SK-N-SH treated with all-trans-retinoic acid at 6 μM for 48 hours (cell line): ENCODE results near the gene RASL12.
"Not testable (repeated sequence)": the region's sequence is repeated elsewhere in the genome, so short reads cannot be mapped to it uniquely, and the experiment has no call there.

ENCODE experiments used
- ATAC-seq: fragments of 200-7000 bp; cut with Tn5 transposase; 3 replicates; pipeline ENCODE4 v1.9.1; 2020; ENCODE audit warnings: mild to moderate bottlenecking, moderate library complexity
- ARNTL ChIP-seq: fragments of 450-650 bp; formaldehyde crosslinking; IDR thresholded peaks from 2 replicates; pipeline ENCODE4 v1.5.0; 2020; ENCODE audit warnings: low read depth, mild to moderate bottlenecking, moderate library complexity, borderline replicate concordance
- BACH2 ChIP-seq: fragments of 250-450 bp; sonication (Bioruptor Pico); IDR thresholded peaks from 2 replicates; pipeline ENCODE4 v1.9.0; 2021; ENCODE audit warnings: mild to moderate bottlenecking, borderline replicate concordance
- CSDC2 ChIP-seq: fragments of 250-450 bp; sonication (Bioruptor Pico); IDR thresholded peaks from 2 replicates; pipeline ENCODE4 v1.5.0; 2020; ENCODE audit warnings: mild to moderate bottlenecking, moderate library complexity
- ESRRG ChIP-seq: fragments of 250-450 bp; sonication (Bioruptor Pico); IDR thresholded peaks from 2 replicates; pipeline ENCODE4 v1.6.1; 2021; ENCODE audit warnings: mild to moderate bottlenecking
- OSR1 ChIP-seq: fragments of 250-450 bp; sonication (Bioruptor Pico); IDR thresholded peaks from 2 replicates; pipeline ENCODE4 v1.8.0; 2022; ENCODE audit warnings: moderate library complexity, mild to moderate bottlenecking, inconsistent platforms
- PPARA ChIP-seq: fragments of 250-450 bp; sonication (Bioruptor Pico); IDR thresholded peaks from 2 replicates; pipeline ENCODE4 v1.5.0; 2020; ENCODE audit warnings: mild to moderate bottlenecking, borderline replicate concordance
- RARB ChIP-seq: fragments of 250-450 bp; sonication (Bioruptor Pico); IDR thresholded peaks from 2 replicates; pipeline ENCODE4 v1.8.0; 2021; ENCODE audit warnings: mild to moderate bottlenecking, moderate library complexity
- TCF4 ChIP-seq: fragments of 250-450 bp; sonication (Bioruptor Pico); IDR thresholded peaks from 2 replicates; pipeline ENCODE4 v1.8.0; 2021; ENCODE audit warnings: mild to moderate bottlenecking, moderate library complexity, borderline replicate concordance
- TOX ChIP-seq: fragments of 250-450 bp; sonication (Bioruptor Pico); IDR thresholded peaks from 2 replicates; pipeline ENCODE4 v1.8.0; 2021; ENCODE audit warnings: mild to moderate bottlenecking, moderate library complexity, borderline replicate concordance
- ZC3H10 ChIP-seq: fragments of 250-450 bp; sonication (Bioruptor Pico); IDR thresholded peaks from 2 replicates; pipeline ENCODE4 v1.5.1; 2021; ENCODE audit warnings: mild to moderate bottlenecking, moderate library complexity
- ZFP3 ChIP-seq: fragments of 250-450 bp; sonication (Bioruptor Pico); IDR thresholded peaks from 2 replicates; pipeline ENCODE4 v1.5.0; 2020; ENCODE audit warnings: mild to moderate bottlenecking, moderate library complexity
- ZNF565 ChIP-seq: fragments of 450-650 bp; formaldehyde crosslinking; conservative IDR thresholded peaks from 2 replicates; pipeline ENCODE4 v1.5.0; 2020; ENCODE audit warnings: low read depth, mild to moderate bottlenecking, moderate library complexity
- ZNF70 ChIP-seq: fragments of 450-650 bp; formaldehyde crosslinking; IDR thresholded peaks from 2 replicates; pipeline ENCODE4 v1.5.0; 2020; ENCODE audit warnings: mild to moderate bottlenecking, moderate library complexity
- TF ChIP-seq, protein P1 (sequence below): fragments of 250-450 bp; sonication (Bioruptor Pico); IDR thresholded peaks from 2 replicates; pipeline ENCODE4 v1.5.0; 2020; ENCODE audit warnings: mild to moderate bottlenecking, moderate library complexity
- TF ChIP-seq, protein P2 (sequence below): fragments of 250-450 bp; sonication (Bioruptor Pico); IDR thresholded peaks from 2 replicates; pipeline ENCODE4 v1.5.1; 2021; ENCODE audit warnings: mild to moderate bottlenecking, moderate library complexity
- TF ChIP-seq, protein P3 (sequence below): fragments of 250-450 bp; sonication (Bioruptor Pico); IDR thresholded peaks from 2 replicates; pipeline ENCODE4 v1.8.0; 2020; ENCODE audit warnings: mild to moderate bottlenecking, moderate library complexity, borderline replicate concordance
- TF ChIP-seq, protein P4 (sequence below): fragments of 250-450 bp; sonication (Bioruptor Pico); IDR thresholded peaks from 2 replicates; pipeline ENCODE4 v1.8.0; 2021; ENCODE audit warnings: low read depth, mild to moderate bottlenecking, moderate library complexity, borderline replicate concordance
- TF ChIP-seq, protein P5 (sequence below): fragments of 250-450 bp; sonication (Bioruptor Pico); IDR thresholded peaks from 2 replicates; pipeline ENCODE4 v1.5.1; 2020; ENCODE audit warnings: low read depth, mild to moderate bottlenecking, moderate library complexity

The RASL12 gene

DNA sequence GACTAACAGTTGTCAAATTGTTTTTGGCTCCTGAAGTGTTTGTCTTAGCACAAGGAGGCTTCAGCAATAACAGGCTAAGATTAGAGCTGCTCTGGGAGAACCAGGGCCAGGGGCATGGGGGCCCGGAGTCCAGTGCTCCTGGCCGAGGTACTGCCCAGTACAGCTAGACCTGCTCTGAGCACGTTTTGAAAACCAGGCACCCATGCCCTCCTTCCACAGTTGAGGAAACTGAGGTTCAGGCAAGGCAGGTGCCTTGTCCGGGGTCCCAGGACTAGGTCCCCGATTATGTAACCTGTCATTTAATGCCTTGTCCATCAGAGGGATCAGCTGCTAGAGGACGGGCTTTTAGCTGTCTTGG lies 27.9 kb upstream of the RASL12 start (continued):
- TF ChIP-seq, protein P1, sequence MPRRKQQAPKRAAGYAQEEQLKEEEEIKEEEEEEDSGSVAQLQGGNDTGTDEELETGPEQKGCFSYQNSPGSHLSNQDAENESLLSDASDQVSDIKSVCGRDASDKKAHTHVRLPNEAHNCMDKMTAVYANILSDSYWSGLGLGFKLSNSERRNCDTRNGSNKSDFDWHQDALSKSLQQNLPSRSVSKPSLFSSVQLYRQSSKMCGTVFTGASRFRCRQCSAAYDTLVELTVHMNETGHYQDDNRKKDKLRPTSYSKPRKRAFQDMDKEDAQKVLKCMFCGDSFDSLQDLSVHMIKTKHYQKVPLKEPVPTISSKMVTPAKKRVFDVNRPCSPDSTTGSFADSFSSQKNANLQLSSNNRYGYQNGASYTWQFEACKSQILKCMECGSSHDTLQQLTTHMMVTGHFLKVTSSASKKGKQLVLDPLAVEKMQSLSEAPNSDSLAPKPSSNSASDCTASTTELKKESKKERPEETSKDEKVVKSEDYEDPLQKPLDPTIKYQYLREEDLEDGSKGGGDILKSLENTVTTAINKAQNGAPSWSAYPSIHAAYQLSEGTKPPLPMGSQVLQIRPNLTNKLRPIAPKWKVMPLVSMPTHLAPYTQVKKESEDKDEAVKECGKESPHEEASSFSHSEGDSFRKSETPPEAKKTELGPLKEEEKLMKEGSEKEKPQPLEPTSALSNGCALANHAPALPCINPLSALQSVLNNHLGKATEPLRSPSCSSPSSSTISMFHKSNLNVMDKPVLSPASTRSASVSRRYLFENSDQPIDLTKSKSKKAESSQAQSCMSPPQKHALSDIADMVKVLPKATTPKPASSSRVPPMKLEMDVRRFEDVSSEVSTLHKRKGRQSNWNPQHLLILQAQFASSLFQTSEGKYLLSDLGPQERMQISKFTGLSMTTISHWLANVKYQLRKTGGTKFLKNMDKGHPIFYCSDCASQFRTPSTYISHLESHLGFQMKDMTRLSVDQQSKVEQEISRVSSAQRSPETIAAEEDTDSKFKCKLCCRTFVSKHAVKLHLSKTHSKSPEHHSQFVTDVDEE (CRISPR knock-in tag), result no peak
- TF ChIP-seq, protein P2, sequence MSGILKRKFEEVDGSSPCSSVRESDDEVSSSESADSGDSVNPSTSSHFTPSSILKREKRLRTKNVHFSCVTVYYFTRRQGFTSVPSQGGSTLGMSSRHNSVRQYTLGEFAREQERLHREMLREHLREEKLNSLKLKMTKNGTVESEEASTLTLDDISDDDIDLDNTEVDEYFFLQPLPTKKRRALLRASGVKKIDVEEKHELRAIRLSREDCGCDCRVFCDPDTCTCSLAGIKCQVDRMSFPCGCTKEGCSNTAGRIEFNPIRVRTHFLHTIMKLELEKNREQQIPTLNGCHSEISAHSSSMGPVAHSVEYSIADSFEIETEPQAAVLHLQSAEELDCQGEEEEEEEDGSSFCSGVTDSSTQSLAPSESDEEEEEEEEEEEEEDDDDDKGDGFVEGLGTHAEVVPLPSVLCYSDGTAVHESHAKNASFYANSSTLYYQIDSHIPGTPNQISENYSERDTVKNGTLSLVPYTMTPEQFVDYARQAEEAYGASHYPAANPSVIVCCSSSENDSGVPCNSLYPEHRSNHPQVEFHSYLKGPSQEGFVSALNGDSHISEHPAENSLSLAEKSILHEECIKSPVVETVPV, result no peak
- no peak for TF ChIP-seq ESRRG

DNA sequence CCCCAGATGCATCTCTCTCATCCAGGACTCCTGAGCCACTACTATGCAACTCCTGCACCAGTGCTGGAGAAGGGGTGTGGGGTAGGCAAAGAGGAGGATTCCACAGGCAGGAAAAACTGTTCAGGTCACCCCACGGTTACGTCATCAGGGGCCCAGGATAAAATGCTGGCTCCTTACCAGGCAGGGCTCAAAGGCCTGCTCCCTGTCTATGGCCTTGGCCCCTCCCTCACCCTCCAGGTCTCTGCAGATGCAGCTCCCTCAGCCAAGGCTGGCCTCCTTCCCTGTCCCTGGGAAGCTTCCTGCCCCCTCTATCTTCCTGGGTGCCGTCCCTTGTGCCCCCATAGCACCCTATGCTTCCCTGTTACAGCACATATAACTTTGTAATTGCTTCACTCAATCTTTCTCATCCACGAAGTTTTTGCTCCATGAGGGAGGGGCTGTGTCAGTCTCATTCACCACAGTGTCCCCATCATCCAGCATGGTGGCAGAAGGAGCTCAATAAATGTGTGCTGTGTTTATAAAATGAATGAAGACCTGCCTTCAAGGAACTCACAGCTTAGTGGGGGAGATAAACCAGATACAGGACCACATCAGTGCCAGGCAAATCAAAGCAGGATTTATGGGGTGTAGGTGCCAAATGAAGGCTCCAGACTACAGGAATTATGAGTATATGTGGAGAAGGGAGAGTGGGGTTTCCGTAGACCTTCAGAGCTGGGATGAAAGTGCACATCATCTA lies 27.4 kb upstream of the RASL12 start:
- TF ChIP-seq ZNF565 (CRISPR knock-in tag), result no peak
- TF ChIP-seq, all 23 proteins: peak for 0
- ATAC-seq, result no peak

DNA sequence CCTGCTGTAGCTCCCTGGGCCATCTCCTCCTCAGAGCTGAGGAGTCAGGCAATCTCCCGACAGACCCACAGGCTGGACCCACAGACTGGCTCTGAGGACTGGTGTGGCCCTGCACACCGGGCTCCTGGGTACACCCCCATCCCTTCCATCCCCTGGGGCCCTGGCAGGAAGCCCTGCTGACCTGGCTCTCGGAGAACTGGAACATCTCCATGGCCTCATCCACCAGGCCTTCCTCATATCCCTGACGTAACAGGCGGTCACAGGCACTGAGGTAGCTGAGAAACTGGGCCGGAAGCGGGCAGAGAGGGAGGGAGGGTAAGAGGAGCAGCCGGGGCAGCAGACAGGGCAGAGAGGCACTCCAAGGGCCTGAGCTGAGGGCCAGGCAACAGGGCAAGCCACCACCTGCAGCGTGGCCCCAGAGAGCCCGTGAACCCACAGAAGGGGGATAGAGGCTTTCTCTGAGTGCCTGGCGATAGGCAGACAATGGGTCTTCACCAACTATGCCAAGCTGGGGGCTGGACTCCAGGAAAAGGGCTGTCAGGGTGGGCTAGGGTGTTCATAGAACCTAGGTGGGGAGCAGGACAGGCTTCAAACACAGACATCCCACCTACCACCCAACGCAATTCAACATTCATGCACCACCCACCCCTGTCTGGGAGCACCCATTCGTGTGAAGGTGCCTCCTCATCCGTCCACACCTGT lies 26.7 kb upstream of the RASL12 start:
- no peak; the same call in 2 of the 3 replicates for ATAC-seq
- TF ChIP-seq, protein P1 (CRISPR knock-in tag), result no peak
- TF ChIP-seq PPARA (CRISPR knock-in tag), result no peak
- no peak for TF ChIP-seq ARNTL (CRISPR knock-in tag)
- TF ChIP-seq ESRRG, result no peak
- TF ChIP-seq ZC3H10 (CRISPR knock-in tag), result no peak
- no peak for TF ChIP-seq TOX
- TF ChIP-seq TCF4, result no peak
- TF ChIP-seq, protein P2, result no peak
- TF ChIP-seq, protein P3, sequence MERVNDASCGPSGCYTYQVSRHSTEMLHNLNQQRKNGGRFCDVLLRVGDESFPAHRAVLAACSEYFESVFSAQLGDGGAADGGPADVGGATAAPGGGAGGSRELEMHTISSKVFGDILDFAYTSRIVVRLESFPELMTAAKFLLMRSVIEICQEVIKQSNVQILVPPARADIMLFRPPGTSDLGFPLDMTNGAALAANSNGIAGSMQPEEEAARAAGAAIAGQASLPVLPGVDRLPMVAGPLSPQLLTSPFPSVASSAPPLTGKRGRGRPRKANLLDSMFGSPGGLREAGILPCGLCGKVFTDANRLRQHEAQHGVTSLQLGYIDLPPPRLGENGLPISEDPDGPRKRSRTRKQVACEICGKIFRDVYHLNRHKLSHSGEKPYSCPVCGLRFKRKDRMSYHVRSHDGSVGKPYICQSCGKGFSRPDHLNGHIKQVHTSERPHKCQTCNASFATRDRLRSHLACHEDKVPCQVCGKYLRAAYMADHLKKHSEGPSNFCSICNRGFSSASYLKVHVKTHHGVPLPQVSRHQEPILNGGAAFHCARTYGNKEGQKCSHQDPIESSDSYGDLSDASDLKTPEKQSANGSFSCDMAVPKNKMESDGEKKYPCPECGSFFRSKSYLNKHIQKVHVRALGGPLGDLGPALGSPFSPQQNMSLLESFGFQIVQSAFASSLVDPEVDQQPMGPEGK, result no peak
- TF ChIP-seq, protein P4, sequence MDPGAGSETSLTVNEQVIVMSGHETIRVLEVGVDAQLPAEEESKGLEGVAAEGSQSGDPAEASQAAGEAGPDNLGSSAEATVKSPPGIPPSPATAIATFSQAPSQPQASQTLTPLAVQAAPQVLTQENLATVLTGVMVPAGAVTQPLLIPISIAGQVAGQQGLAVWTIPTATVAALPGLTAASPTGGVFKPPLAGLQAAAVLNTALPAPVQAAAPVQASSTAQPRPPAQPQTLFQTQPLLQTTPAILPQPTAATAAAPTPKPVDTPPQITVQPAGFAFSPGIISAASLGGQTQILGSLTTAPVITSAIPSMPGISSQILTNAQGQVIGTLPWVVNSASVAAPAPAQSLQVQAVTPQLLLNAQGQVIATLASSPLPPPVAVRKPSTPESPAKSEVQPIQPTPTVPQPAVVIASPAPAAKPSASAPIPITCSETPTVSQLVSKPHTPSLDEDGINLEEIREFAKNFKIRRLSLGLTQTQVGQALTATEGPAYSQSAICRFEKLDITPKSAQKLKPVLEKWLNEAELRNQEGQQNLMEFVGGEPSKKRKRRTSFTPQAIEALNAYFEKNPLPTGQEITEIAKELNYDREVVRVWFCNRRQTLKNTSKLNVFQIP (CRISPR knock-in tag), result no peak
- no peak for TF ChIP-seq RARB (CRISPR knock-in tag)
- TF ChIP-seq BACH2 (CRISPR knock-in tag), result no peak
- no peak for TF ChIP-seq ZFP3
- TF ChIP-seq ZNF70, result no peak
- TF ChIP-seq OSR1 (CRISPR knock-in tag), result no peak
- TF ChIP-seq, protein P5, sequence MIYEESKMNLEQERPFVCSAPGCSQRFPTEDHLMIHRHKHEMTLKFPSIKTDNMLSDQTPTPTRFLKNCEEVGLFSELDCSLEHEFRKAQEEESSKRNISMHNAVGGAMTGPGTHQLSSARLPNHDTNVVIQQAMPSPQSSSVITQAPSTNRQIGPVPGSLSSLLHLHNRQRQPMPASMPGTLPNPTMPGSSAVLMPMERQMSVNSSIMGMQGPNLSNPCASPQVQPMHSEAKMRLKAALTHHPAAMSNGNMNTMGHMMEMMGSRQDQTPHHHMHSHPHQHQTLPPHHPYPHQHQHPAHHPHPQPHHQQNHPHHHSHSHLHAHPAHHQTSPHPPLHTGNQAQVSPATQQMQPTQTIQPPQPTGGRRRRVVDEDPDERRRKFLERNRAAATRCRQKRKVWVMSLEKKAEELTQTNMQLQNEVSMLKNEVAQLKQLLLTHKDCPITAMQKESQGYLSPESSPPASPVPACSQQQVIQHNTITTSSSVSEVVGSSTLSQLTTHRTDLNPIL (CRISPR knock-in tag), result no peak
- TF ChIP-seq CSDC2 (CRISPR knock-in tag), result no peak

DNA sequence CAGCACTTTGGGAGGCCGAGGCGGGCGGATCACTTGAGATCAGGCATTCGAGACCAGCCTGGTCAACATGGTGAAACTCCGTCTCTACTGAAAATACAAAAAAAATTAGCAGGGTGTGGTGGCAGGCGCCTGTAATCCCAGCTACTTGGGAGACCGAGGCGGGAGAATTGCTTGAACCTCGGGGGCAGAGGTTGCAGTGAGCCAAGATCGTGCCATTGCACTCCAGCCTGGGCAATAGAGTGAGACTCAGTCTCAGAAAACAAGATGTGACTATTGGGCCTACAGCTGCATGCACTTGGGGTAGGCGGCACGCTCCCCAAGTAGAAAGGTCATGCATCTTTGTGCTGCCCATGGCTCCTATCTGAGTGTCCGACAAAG lies 26.0 kb upstream of the RASL12 start:
- ATAC-seq, result not testable (repeated sequence)
